Measurements from ENCODE around the gene RAB40B.

Gene RAB40B

GRCh38 chr17:82665891-82666290 lies 32.6 kb downstream of the RAB40B start:
- no peak overlapping the region for H3K4me2 ChIP-seq (ENCODE audit: low read length, poor library complexity, severe bottlenecking)
- H3K9me3 ChIP-seq (ENCODE audit: control insufficient read depth, low read length): no peaks in the 10 kb centered on the region
- no peak overlapping the region for H3K14ac ChIP-seq (ENCODE audit: low read length in 2 of 2)
- no peak overlapping the region for H4K91ac ChIP-seq (ENCODE audit: low read length)
- H3K9ac ChIP-seq (ENCODE audit: low read length): no peak overlapping the region
- no peak overlapping the region for H2BK15ac ChIP-seq (ENCODE audit: low read depth, poor library complexity, severe bottlenecking)
- H2AK5ac ChIP-seq (ENCODE audit: low read length, severe bottlenecking): no peak overlapping the region
- H3K27ac ChIP-seq (ENCODE audit: low read length, poor library complexity, severe bottlenecking): no peak overlapping the region
- no peaks in the 10 kb centered on the region for H3K27me3 ChIP-seq (ENCODE audit: control insufficient read depth in 1 of 2, insufficient read depth in 1 of 2, low read length in 2 of 2)
- H3K36me3 ChIP-seq (ENCODE audit: control insufficient read depth in 1 of 2, insufficient read depth in 2 of 2, low read depth in 1 of 2, low read length in 2 of 2): peaks cover 3 to 42% of the 10 kb centered on the region in 2 experiments
- H2BK5ac ChIP-seq (ENCODE audit: low read depth, low read length, poor library complexity, severe bottlenecking): no peak overlapping the region
- no peak overlapping the region for H4K8ac ChIP-seq (ENCODE audit: low read length)
- H2AFZ ChIP-seq (ENCODE audit: low read depth, low read length): no peak overlapping the region
- H3K4me3 ChIP-seq (ENCODE audit: insufficient read depth in 1 of 2, low read depth in 1 of 2, low read length in 2 of 2): no peak overlapping the region
- H3K18ac ChIP-seq (ENCODE audit: low read depth in 1 of 2, low read length in 2 of 2): no peak overlapping the region
- no peak for DNase-seq
- H3K4me1 ChIP-seq (ENCODE audit: control insufficient read depth, insufficient read depth, low read depth, low read length): peaks cover 9% of the 10 kb centered on the region
- H3K79me1 ChIP-seq (replicated peaks; ENCODE audit: low read length, poor library complexity, severe bottlenecking): peaks cover 4% of the 10 kb centered on the region
- WGBS: 84% methylated on average over 6 of the region's 6 CpGs
- no peak overlapping the region for H3K4ac ChIP-seq (ENCODE audit: low read depth in 1 of 2, low read length in 2 of 2)
- no peak overlapping the region for H2BK12ac ChIP-seq (ENCODE audit: low read length in 2 of 2)
- H3K23ac ChIP-seq (ENCODE audit: low read length in 2 of 2): no peak overlapping the region
- H2BK120ac ChIP-seq (ENCODE audit: low read depth, low read length): no peak overlapping the region

GRCh38 chr17:82665217-82665616 lies 33.3 kb downstream of the RAB40B start:
- no peak overlapping the region for H2AFZ ChIP-seq (ENCODE audit: low read depth, low read length)
- no peak overlapping the region for H3K4me2 ChIP-seq (ENCODE audit: low read length, poor library complexity, severe bottlenecking)
- no peak overlapping the region for H3K18ac ChIP-seq (ENCODE audit: low read depth in 1 of 2, low read length in 2 of 2)
- H3K4ac ChIP-seq (ENCODE audit: low read depth in 1 of 2, low read length in 2 of 2): no peak overlapping the region
- no peaks in the 10 kb centered on the region for H3K9me3 ChIP-seq (ENCODE audit: control insufficient read depth, low read length)
- H3K9ac ChIP-seq (ENCODE audit: low read length): no peak overlapping the region
- no peak overlapping the region for H2AK5ac ChIP-seq (ENCODE audit: low read length, severe bottlenecking)
- 89% methylated on average over 11 of the region's 11 CpGs for WGBS
- no peak for DNase-seq
- no peak overlapping the region for H3K14ac ChIP-seq (ENCODE audit: low read length in 2 of 2)
- H3K27me3 ChIP-seq (ENCODE audit: control insufficient read depth in 1 of 2, insufficient read depth in 1 of 2, low read length in 2 of 2): no peaks in the 10 kb centered on the region
- H2BK15ac ChIP-seq (ENCODE audit: low read depth, poor library complexity, severe bottlenecking): no peak overlapping the region
- H2BK5ac ChIP-seq (ENCODE audit: low read depth, low read length, poor library complexity, severe bottlenecking): no peak overlapping the region
- no peak overlapping the region for H3K4me3 ChIP-seq (ENCODE audit: insufficient read depth in 1 of 2, low read depth in 1 of 2, low read length in 2 of 2)
- H3K27ac ChIP-seq (ENCODE audit: low read length, poor library complexity, severe bottlenecking): no peak overlapping the region
- peaks cover 12% of the 10 kb centered on the region for H3K4me1 ChIP-seq (ENCODE audit: control insufficient read depth, insufficient read depth, low read depth, low read length)
- H4K8ac ChIP-seq (ENCODE audit: low read length): no peak overlapping the region
- no peak overlapping the region for H2BK12ac ChIP-seq (ENCODE audit: low read length in 2 of 2)
- H3K79me1 ChIP-seq (replicated peaks; ENCODE audit: low read length, poor library complexity, severe bottlenecking): peaks cover 4% of the 10 kb centered on the region
- H3K36me3 ChIP-seq (ENCODE audit: control insufficient read depth in 1 of 2, insufficient read depth in 2 of 2, low read depth in 1 of 2, low read length in 2 of 2): peaks cover 7 to 49% of the 10 kb centered on the region in 2 experiments
- no peak overlapping the region for H3K23ac ChIP-seq (ENCODE audit: low read length in 2 of 2)
- no peak overlapping the region for H4K91ac ChIP-seq (ENCODE audit: low read length)
- no peak overlapping the region for H2BK120ac ChIP-seq (ENCODE audit: low read depth, low read length)

- H3K4ac ChIP-seq (ENCODE audit: low read depth in 1 of 2, low read length in 2 of 2): no peak overlapping the region
- no peak overlapping the region for H2AK5ac ChIP-seq (ENCODE audit: low read length, severe bottlenecking)
- no peak overlapping the region for H4K8ac ChIP-seq (ENCODE audit: low read length)
- H2BK120ac ChIP-seq (ENCODE audit: low read depth, low read length): no peak overlapping the region
- no peak overlapping the region for H2AFZ ChIP-seq (ENCODE audit: low read depth, low read length)
- no peak overlapping the region for H3K9ac ChIP-seq (ENCODE audit: low read length)
- peaks cover 4% of the 10 kb centered on the region for H3K79me1 ChIP-seq (replicated peaks; ENCODE audit: low read length, poor library complexity, severe bottlenecking)
- H3K4me1 ChIP-seq (ENCODE audit: control insufficient read depth, insufficient read depth, low read depth, low read length): peaks cover 13% of the 10 kb centered on the region
- H2BK12ac ChIP-seq (ENCODE audit: low read length in 2 of 2): no peak overlapping the region
- H3K4me3 ChIP-seq (ENCODE audit: insufficient read depth in 1 of 2, low read depth in 1 of 2, low read length in 2 of 2): no peak overlapping the region
- peaks cover 7 to 54% of the 10 kb centered on the region in 2 experiments for H3K36me3 ChIP-seq (ENCODE audit: control insufficient read depth in 1 of 2, insufficient read depth in 2 of 2, low read depth in 1 of 2, low read length in 2 of 2)
- H3K27ac ChIP-seq (ENCODE audit: low read length, poor library complexity, severe bottlenecking): no peak overlapping the region
- DNase-seq: no peak
- no peak overlapping the region for H4K91ac ChIP-seq (ENCODE audit: low read length)
- H2BK15ac ChIP-seq (ENCODE audit: low read depth, poor library complexity, severe bottlenecking): no peak overlapping the region
- no peak overlapping the region for H2BK5ac ChIP-seq (ENCODE audit: low read depth, low read length, poor library complexity, severe bottlenecking)
- no peak overlapping the region for H3K14ac ChIP-seq (ENCODE audit: low read length in 2 of 2)
- WGBS: 79% methylated on average over 22 of the region's 22 CpGs
- no peak overlapping the region for H3K18ac ChIP-seq (ENCODE audit: low read depth in 1 of 2, low read length in 2 of 2)
- no peaks in the 10 kb centered on the region for H3K9me3 ChIP-seq (ENCODE audit: control insufficient read depth, low read length)
- H3K23ac ChIP-seq (ENCODE audit: low read length in 2 of 2): no peak overlapping the region
- H3K4me2 ChIP-seq (ENCODE audit: low read length, poor library complexity, severe bottlenecking): no peak overlapping the region
- no peaks in the 10 kb centered on the region for H3K27me3 ChIP-seq (ENCODE audit: control insufficient read depth in 1 of 2, insufficient read depth in 1 of 2, low read length in 2 of 2)
Observed at GRCh38 chr17:82664701-82665182, 33.8 kb downstream of the RAB40B start.

DNA sequence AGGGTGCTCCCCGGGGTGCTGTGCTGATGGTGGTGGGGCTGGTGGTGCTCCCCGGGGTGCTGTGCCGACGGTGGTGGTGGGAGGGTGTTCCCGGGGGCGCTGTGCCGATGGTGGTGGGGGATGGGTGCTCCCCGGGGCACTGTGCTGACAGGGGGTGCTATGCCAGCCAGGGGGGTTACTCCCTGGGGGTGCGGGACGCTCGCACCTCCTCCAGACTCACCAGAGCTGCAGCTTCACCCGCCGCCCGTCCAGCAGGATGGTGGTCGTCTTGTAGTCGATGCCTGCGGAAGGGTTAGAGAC lies 34.3 kb downstream of the RAB40B start:
- Histone ChIP-seq H2BK120ac (ENCODE audit: low read depth, low read length) (no peak overlapping the region), H3K9me3 (ENCODE audit: control insufficient read depth, low read length) (no peaks in the 10 kb centered on the region), H3K36me3 (ENCODE audit: control insufficient read depth in 1 of 2, insufficient read depth in 2 of 2, low read depth in 1 of 2, low read length in 2 of 2) (peaks cover 7 to 57% of the 10 kb centered on the region in 2 experiments), H2BK5ac (ENCODE audit: low read depth, low read length, poor library complexity, severe bottlenecking) (no peak overlapping the region), H4K8ac (ENCODE audit: low read length) (no peak overlapping the region), H2AK5ac (ENCODE audit: low read length, severe bottlenecking) (no peak overlapping the region), H3K27me3 (ENCODE audit: control insufficient read depth in 1 of 2, insufficient read depth in 1 of 2, low read length in 2 of 2) (no peaks in the 10 kb centered on the region), H3K4me1 (ENCODE audit: control insufficient read depth, insufficient read depth, low read depth, low read length) (peaks cover 13% of the 10 kb centered on the region), H4K91ac (ENCODE audit: low read length) (no peak overlapping the region), H3K27ac (ENCODE audit: low read length, poor library complexity, severe bottlenecking) (no peak overlapping the region), H3K4me2 (ENCODE audit: low read length, poor library complexity, severe bottlenecking) (no peak overlapping the region), H2BK15ac (ENCODE audit: low read depth, poor library complexity, severe bottlenecking) (no peak overlapping the region), H3K14ac (ENCODE audit: low read length in 2 of 2) (no peak overlapping the region), H3K79me1 (replicated peaks; ENCODE audit: low read length, poor library complexity, severe bottlenecking) (peaks cover 3% of the 10 kb centered on the region), H2BK12ac (ENCODE audit: low read length in 2 of 2) (no peak overlapping the region), H3K18ac (ENCODE audit: low read depth in 1 of 2, low read length in 2 of 2) (no peak overlapping the region), H3K9ac (ENCODE audit: low read length) (no peak overlapping the region), H3K4me3 (ENCODE audit: insufficient read depth in 1 of 2, low read depth in 1 of 2, low read length in 2 of 2) (no peak overlapping the region), H3K4ac (ENCODE audit: low read depth in 1 of 2, low read length in 2 of 2) (no peak overlapping the region), H3K23ac (ENCODE audit: low read length in 2 of 2) (no peak overlapping the region), H2AFZ (ENCODE audit: low read depth, low read length) (no peak overlapping the region)
- no peak for DNase-seq
- WGBS: 95% methylated on average over 15 of the region's 17 CpGs

All from mesenchymal stem cell (in vitro differentiated cells and primary cell).